ENCODE results near the gene IFNK. TPM values are rescaled to one million over a fixed set of nuclear protein-coding genes. Genes with fewer than 3 reads are reported as not detected.

The IFNK gene
- total RNA-seq (2022; extraction: Qiagen RNA extraction), result 0.06 TPM in 1 of 5 replicates, not detected in the others

GRCh38 chr9:27524236-27524635, at the start of gene IFNK:
IFNK (plus strand) TSS chr9:27524290; CDS start chr9:27524337, 47 bp downstream.

GRCh38 chr9:27529316-27530278, 5.5 kb downstream of the IFNK start, which contains the start of gene MOB3B:
MOB3B (minus strand) TSS chr9:27529814; CDS start chr9:27455550, 74,264 bp downstream.

GRCh38 chr9:27572918-27573633, 49.0 kb downstream of the IFNK start, which contains the start of gene C9orf72:
C9orf72 (minus strand) TSS chr9:27573481; CDS start chr9:27567120, 6,361 bp downstream.

Other genes with a start within 250 kb of the IFNK start
- 0.16 to 0.20 TPM in 2 of 5 replicates, not detected in the others for gene EQTN, start 227.1 kb upstream of the IFNK start, total RNA-seq (2022; extraction: Qiagen RNA extraction)
- 9.7 to 14.1 TPM (median 11.0 TPM) in 5 replicates for gene MOB3B, start 5.5 kb downstream of the IFNK start, total RNA-seq (2022; extraction: Qiagen RNA extraction)
- 3.3 to 5.2 TPM (median 4.5 TPM) in 5 replicates for gene C9orf72, start 49.2 kb downstream of the IFNK start, total RNA-seq (2022; extraction: Qiagen RNA extraction)

Measured in A549 treated with AZD2906 at 1 μM for 4 hours (cell line).